SK-N-SH treated with all-trans-retinoic acid at 6 μM for 48 hours (cell line): Measurements from ENCODE around the gene ZXDC.

Source experiments
- ATAC-seq: fragments of 200-7000 bp; cut with Tn5 transposase; 3 replicates; pipeline ENCODE4 v1.9.1; 2020; ENCODE audit warnings: mild to moderate bottlenecking, moderate library complexity
- ARNTL ChIP-seq: fragments of 450-650 bp; formaldehyde crosslinking; IDR thresholded peaks from 2 replicates; pipeline ENCODE4 v1.5.0; 2020; ENCODE audit warnings: low read depth, mild to moderate bottlenecking, moderate library complexity, borderline replicate concordance
- BACH2 ChIP-seq: fragments of 250-450 bp; sonication (Bioruptor Pico); IDR thresholded peaks from 2 replicates; pipeline ENCODE4 v1.9.0; 2021; ENCODE audit warnings: mild to moderate bottlenecking, borderline replicate concordance
- ESRRG ChIP-seq: fragments of 250-450 bp; sonication (Bioruptor Pico); IDR thresholded peaks from 2 replicates; pipeline ENCODE4 v1.6.1; 2021; ENCODE audit warnings: mild to moderate bottlenecking
- GLIS3 ChIP-seq: fragments of 250-450 bp; sonication (Bioruptor Pico); IDR thresholded peaks from 2 replicates; pipeline ENCODE4 v1.5.0; 2020; ENCODE audit warnings: mild to moderate bottlenecking, moderate library complexity
- ISL1 ChIP-seq: fragments of 250-450 bp; sonication (Bioruptor Pico); IDR thresholded peaks from 2 replicates; pipeline ENCODE4 v2.1.2; 2022; ENCODE audit warnings: mild to moderate bottlenecking, moderate library complexity
- OSR1 ChIP-seq: fragments of 250-450 bp; sonication (Bioruptor Pico); IDR thresholded peaks from 2 replicates; pipeline ENCODE4 v1.8.0; 2022; ENCODE audit warnings: moderate library complexity, mild to moderate bottlenecking, inconsistent platforms
- RARB ChIP-seq: fragments of 250-450 bp; sonication (Bioruptor Pico); IDR thresholded peaks from 2 replicates; pipeline ENCODE4 v1.8.0; 2021; ENCODE audit warnings: mild to moderate bottlenecking, moderate library complexity
- SNAI2 ChIP-seq: fragments of 250-450 bp; sonication (Bioruptor Pico); IDR thresholded peaks from 2 replicates; pipeline ENCODE4 v1.5.0; 2020; ENCODE audit warnings: mild to moderate bottlenecking, moderate library complexity
- ZC3H10 ChIP-seq: fragments of 250-450 bp; sonication (Bioruptor Pico); IDR thresholded peaks from 2 replicates; pipeline ENCODE4 v1.5.1; 2021; ENCODE audit warnings: mild to moderate bottlenecking, moderate library complexity
- ZFP3 ChIP-seq: fragments of 250-450 bp; sonication (Bioruptor Pico); IDR thresholded peaks from 2 replicates; pipeline ENCODE4 v1.5.0; 2020; ENCODE audit warnings: mild to moderate bottlenecking, moderate library complexity
- ZNF70 ChIP-seq: fragments of 450-650 bp; formaldehyde crosslinking; IDR thresholded peaks from 2 replicates; pipeline ENCODE4 v1.5.0; 2020; ENCODE audit warnings: mild to moderate bottlenecking, moderate library complexity
- ZNF8 ChIP-seq: fragments of 450-650 bp; formaldehyde crosslinking; IDR thresholded peaks from 2 replicates; pipeline ENCODE4 v1.5.0; 2020; ENCODE audit warnings: mild to moderate bottlenecking, moderate library complexity
- TF ChIP-seq, protein P1 (sequence below): fragments of 250-450 bp; sonication (Bioruptor Pico); IDR thresholded peaks from 2 replicates; pipeline ENCODE4 v1.5.1; 2021; ENCODE audit warnings: mild to moderate bottlenecking, moderate library complexity
- TF ChIP-seq, protein P2 (sequence below): fragments of 250-450 bp; sonication (Bioruptor Pico); IDR thresholded peaks from 2 replicates; pipeline ENCODE4 v1.8.0; 2021; ENCODE audit warnings: low read depth, mild to moderate bottlenecking, moderate library complexity, borderline replicate concordance
- TF ChIP-seq, protein P3 (sequence below): fragments of 250-450 bp; sonication (Bioruptor Pico); IDR thresholded peaks from 2 replicates; pipeline ENCODE4 v1.8.0; 2020; ENCODE audit warnings: mild to moderate bottlenecking, moderate library complexity, borderline replicate concordance
- TF ChIP-seq, protein P4 (sequence below): fragments of 250-450 bp; sonication (Bioruptor Pico); IDR thresholded peaks from 2 replicates; pipeline ENCODE4 v1.5.0; 2020; ENCODE audit warnings: mild to moderate bottlenecking, moderate library complexity
- TF ChIP-seq, protein P5 (sequence below): fragments of 250-450 bp; sonication (Bioruptor Pico); IDR thresholded peaks from 2 replicates; pipeline ENCODE4 v1.5.1; 2020; ENCODE audit warnings: low read depth, mild to moderate bottlenecking, moderate library complexity

The ZXDC gene

DNA sequence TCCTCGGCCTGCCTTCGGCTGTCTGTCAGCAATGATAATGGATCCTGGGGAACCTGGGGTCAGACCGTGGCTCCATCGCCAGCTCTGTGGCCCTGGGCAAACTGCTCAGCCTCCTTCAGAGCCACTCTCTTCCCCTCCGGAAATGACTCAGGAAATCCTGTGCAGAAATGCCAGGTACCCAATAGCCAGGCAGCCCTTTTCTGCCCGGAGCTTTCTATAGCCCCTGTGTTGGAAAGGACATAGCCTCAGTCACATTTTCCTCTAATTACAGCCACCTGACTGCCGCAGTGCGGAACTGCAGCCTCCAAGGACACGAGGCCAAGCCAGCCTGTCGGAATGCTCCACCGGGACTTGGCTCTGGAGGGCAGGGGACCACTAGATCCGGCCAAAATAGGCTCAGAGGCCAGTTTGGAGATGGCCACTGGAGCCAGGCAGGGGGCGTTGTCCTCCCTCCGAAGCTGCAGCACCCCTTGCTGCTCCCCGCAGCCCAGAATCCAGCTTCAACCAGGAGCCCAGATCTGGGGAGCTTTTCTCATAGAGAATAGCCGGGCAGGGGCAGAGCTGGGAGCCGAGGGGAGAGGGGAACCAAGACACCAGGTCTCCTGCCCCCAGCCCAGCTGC is 11.6 kb upstream of the ZXDC start (continued):
- TF ChIP-seq, protein P1, sequence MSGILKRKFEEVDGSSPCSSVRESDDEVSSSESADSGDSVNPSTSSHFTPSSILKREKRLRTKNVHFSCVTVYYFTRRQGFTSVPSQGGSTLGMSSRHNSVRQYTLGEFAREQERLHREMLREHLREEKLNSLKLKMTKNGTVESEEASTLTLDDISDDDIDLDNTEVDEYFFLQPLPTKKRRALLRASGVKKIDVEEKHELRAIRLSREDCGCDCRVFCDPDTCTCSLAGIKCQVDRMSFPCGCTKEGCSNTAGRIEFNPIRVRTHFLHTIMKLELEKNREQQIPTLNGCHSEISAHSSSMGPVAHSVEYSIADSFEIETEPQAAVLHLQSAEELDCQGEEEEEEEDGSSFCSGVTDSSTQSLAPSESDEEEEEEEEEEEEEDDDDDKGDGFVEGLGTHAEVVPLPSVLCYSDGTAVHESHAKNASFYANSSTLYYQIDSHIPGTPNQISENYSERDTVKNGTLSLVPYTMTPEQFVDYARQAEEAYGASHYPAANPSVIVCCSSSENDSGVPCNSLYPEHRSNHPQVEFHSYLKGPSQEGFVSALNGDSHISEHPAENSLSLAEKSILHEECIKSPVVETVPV (CRISPR knock-in tag), result no peak
- no peak for TF ChIP-seq SNAI2 (CRISPR knock-in tag)
- no peak for TF ChIP-seq ZC3H10
- TF ChIP-seq, all 23 proteins: peak for 0

DNA sequence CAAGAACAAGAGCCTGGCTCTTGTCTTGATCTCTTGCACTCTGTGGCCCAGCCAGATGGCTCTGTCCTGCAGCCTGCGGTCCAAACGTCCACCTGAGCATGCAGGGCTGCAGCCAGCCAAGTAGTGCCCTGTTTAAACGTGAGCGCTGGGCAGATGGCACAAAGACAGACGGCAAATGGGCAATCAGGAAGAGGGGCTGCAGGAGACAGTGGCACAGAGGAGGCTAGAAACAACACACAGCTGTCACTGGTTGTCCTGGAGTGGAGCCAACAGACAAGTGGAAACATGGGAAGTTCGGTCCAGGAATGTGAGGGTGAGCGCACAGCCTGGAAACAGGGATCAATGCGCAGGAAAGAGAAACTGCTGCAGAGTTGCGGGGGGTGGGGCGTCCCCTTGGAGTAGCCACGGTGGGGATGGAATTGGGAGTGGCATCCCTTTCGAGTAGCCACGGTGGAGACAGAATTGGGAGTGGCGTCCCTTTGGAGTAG is 10.7 kb upstream of the ZXDC start:
- TF ChIP-seq ZFP3 (CRISPR knock-in tag) (no peak), ZNF70 (CRISPR knock-in tag) (no peak), ISL1 (CRISPR knock-in tag) (no peak), ZNF8 (CRISPR knock-in tag) (no peak), BACH2 (no peak), ESRRG (no peak)
- TF ChIP-seq, protein P2, sequence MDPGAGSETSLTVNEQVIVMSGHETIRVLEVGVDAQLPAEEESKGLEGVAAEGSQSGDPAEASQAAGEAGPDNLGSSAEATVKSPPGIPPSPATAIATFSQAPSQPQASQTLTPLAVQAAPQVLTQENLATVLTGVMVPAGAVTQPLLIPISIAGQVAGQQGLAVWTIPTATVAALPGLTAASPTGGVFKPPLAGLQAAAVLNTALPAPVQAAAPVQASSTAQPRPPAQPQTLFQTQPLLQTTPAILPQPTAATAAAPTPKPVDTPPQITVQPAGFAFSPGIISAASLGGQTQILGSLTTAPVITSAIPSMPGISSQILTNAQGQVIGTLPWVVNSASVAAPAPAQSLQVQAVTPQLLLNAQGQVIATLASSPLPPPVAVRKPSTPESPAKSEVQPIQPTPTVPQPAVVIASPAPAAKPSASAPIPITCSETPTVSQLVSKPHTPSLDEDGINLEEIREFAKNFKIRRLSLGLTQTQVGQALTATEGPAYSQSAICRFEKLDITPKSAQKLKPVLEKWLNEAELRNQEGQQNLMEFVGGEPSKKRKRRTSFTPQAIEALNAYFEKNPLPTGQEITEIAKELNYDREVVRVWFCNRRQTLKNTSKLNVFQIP (CRISPR knock-in tag), result no peak
- TF ChIP-seq, protein P3, sequence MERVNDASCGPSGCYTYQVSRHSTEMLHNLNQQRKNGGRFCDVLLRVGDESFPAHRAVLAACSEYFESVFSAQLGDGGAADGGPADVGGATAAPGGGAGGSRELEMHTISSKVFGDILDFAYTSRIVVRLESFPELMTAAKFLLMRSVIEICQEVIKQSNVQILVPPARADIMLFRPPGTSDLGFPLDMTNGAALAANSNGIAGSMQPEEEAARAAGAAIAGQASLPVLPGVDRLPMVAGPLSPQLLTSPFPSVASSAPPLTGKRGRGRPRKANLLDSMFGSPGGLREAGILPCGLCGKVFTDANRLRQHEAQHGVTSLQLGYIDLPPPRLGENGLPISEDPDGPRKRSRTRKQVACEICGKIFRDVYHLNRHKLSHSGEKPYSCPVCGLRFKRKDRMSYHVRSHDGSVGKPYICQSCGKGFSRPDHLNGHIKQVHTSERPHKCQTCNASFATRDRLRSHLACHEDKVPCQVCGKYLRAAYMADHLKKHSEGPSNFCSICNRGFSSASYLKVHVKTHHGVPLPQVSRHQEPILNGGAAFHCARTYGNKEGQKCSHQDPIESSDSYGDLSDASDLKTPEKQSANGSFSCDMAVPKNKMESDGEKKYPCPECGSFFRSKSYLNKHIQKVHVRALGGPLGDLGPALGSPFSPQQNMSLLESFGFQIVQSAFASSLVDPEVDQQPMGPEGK (CRISPR knock-in tag), result no peak
- TF ChIP-seq, protein P4, sequence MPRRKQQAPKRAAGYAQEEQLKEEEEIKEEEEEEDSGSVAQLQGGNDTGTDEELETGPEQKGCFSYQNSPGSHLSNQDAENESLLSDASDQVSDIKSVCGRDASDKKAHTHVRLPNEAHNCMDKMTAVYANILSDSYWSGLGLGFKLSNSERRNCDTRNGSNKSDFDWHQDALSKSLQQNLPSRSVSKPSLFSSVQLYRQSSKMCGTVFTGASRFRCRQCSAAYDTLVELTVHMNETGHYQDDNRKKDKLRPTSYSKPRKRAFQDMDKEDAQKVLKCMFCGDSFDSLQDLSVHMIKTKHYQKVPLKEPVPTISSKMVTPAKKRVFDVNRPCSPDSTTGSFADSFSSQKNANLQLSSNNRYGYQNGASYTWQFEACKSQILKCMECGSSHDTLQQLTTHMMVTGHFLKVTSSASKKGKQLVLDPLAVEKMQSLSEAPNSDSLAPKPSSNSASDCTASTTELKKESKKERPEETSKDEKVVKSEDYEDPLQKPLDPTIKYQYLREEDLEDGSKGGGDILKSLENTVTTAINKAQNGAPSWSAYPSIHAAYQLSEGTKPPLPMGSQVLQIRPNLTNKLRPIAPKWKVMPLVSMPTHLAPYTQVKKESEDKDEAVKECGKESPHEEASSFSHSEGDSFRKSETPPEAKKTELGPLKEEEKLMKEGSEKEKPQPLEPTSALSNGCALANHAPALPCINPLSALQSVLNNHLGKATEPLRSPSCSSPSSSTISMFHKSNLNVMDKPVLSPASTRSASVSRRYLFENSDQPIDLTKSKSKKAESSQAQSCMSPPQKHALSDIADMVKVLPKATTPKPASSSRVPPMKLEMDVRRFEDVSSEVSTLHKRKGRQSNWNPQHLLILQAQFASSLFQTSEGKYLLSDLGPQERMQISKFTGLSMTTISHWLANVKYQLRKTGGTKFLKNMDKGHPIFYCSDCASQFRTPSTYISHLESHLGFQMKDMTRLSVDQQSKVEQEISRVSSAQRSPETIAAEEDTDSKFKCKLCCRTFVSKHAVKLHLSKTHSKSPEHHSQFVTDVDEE (CRISPR knock-in tag), result no peak
- TF ChIP-seq, protein P1 (CRISPR knock-in tag), result no peak
- ATAC-seq, result no peak

DNA sequence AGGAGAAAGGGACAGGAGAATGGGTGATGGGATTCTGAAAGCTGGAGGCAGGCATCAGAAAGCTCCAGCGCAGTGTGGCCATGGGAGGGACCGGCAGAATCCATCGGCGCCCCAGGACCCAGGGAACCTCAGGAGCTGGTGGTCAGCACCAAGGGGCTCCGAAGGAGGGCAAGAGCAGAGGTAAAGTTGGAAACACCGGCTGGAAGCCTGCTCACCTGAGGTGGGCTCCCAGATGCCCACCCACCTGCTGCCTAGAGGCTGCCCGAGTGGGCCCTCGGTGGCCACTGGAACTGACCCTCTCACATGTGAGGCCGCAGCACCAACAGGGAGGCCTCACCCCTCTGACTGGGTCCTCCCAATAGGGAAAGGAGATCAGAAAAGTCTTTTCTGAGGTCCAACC is 10.3 kb upstream of the ZXDC start:
- no peak for ATAC-seq
- TF ChIP-seq GLIS3 (CRISPR knock-in tag), result no peak
- no peak for TF ChIP-seq ESRRG
- TF ChIP-seq BACH2, result no peak
- TF ChIP-seq, protein P5, sequence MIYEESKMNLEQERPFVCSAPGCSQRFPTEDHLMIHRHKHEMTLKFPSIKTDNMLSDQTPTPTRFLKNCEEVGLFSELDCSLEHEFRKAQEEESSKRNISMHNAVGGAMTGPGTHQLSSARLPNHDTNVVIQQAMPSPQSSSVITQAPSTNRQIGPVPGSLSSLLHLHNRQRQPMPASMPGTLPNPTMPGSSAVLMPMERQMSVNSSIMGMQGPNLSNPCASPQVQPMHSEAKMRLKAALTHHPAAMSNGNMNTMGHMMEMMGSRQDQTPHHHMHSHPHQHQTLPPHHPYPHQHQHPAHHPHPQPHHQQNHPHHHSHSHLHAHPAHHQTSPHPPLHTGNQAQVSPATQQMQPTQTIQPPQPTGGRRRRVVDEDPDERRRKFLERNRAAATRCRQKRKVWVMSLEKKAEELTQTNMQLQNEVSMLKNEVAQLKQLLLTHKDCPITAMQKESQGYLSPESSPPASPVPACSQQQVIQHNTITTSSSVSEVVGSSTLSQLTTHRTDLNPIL (CRISPR knock-in tag), result no peak
- TF ChIP-seq ZNF8 (CRISPR knock-in tag), result no peak
- TF ChIP-seq ARNTL (CRISPR knock-in tag), result no peak
- TF ChIP-seq OSR1 (CRISPR knock-in tag), result no peak
- TF ChIP-seq, protein P1 (CRISPR knock-in tag), result no peak
- TF ChIP-seq RARB (CRISPR knock-in tag), result no peak
- no peak for TF ChIP-seq SNAI2 (CRISPR knock-in tag)
